Gastrocnemius medialis (tissue), 4 donors: ENCODE data around the gene MYBPC3. TPM values are rescaled to one million over a fixed set of nuclear protein-coding genes. Genes with fewer than 3 reads are reported as not detected.

Source experiments
- ATAC-seq, 2 donors: fragments of 150-250 bp; one replicate each; pipeline ENCODE4 v1.9.1; 2016
- DNase-seq, 2 donors: peaks; one replicate each; pipeline ENCODE4 v3.0.0-alpha.2; 2019
- H3K27ac ChIP-seq, 4 donors: fragments of 200-600 bp; sonication (generic); 1 replicate in 1 of 4; 2 replicates in 3 of 4; pipeline ENCODE4 v1.5.1; 2016 to 2018; ENCODE audit warnings: mild to moderate bottlenecking in 2 of 4, moderate library complexity in 1 of 4
- H3K27me3 ChIP-seq, 3 donors: fragments of 200-600 bp; sonication (generic) in 2 of 3; 1 replicate in 1 of 3; 2 replicates in 2 of 3; pipeline versions ENCODE4 v1.5.1 to v1.6.0; 2016 to 2019; ENCODE audit warnings: mild to moderate bottlenecking in 1 of 3, moderate library complexity in 1 of 3
- H3K36me3 ChIP-seq, 2 donors: fragments of 200-600 bp; sonication (generic) in 1 of 2; one replicate each; pipeline ENCODE4 v1.5.1; 2017 to 2018
- H3K4me1 ChIP-seq, 2 donors: fragments of 200-600 bp; sonication (generic) in 1 of 2; one replicate each; pipeline ENCODE4 v1.5.1; 2016 to 2017; ENCODE audit warnings: mild to moderate bottlenecking in 2 of 2
- H3K4me3 ChIP-seq, 4 donors: fragments of 200-600 bp; sonication (generic) in 3 of 4; 1 replicate in 1 of 4; 2 replicates in 3 of 4; pipeline ENCODE4 v1.5.1; 2016 to 2019; ENCODE audit warnings: mild to moderate bottlenecking in 2 of 4
- H3K9me3 ChIP-seq, 3 donors: fragments of 200-600 bp; sonication (generic) in 2 of 3; 1 replicate in 1 of 3; 2 replicates in 2 of 3; pipeline ENCODE4 v1.5.1; 2016 to 2019
- CTCF ChIP-seq, 5 experiments: fragments of 450-650 bp in 3 of 5; fragments of 200-600 bp in 2 of 5; sonication (generic) in 2 of 5; IDR thresholded peaks in 4 of 5; conservative IDR thresholded peaks in 1 of 5; 1 replicate in 4 of 5; 2 replicates in 1 of 5; pipeline ENCODE4 v1.5.1; 2016 to 2019; ENCODE audit warnings: antibody characterized with exemption in 5 of 5, mild to moderate bottlenecking in 3 of 5, moderate library complexity in 3 of 5
- POLR2A ChIP-seq, 2 donors: fragments of 450-650 bp; IDR thresholded peaks; one replicate each; pipeline ENCODE4 v1.6.1; 2017; ENCODE audit warnings: antibody characterized with exemption in 2 of 2, mild to moderate bottlenecking in 2 of 2, moderate library complexity in 2 of 2
- in situ Hi-C, 4 donors: fragments of 200-750 bp; cut with MboI; loops; one replicate each; pipeline versions ENCODE4 v1.15.0 to v1.8.0; 2017; ENCODE audit warnings: low sequenced_read_pairs in 4 of 4
- intact Hi-C: fragments of 100-400 bp; cut with DNase I; formaldehyde crosslinking; loops from one replicate; pipeline ENCODE4 v1.15.1; 2023; ENCODE audit warnings: low total_unique reads
- total RNA-seq, 4 donors: library from RNA; depleted of rRNA; stranded (reverse); fragments of >200 nt; gene quantifications; one replicate each; pipeline versions ENCODE4 v1.1.0 to v1.2.3, GENCODE V29; 2016

MYBPC3 gene
- total RNA-seq, 4 donors from 2014 or later, result 0.07 TPM; not detected in 3

GRCh38 chr11:47394050-47394321 is 41.5 kb upstream of the MYBPC3 start:
- DNase-seq (no peak), ATAC-seq (no peak)
- no peaks in the 10 kb centered on the region for H3K36me3 ChIP-seq
- no peak overlapping the region for H3K4me3 ChIP-seq
- TF ChIP-seq CTCF (IDR thresholded peaks at IDR 0.05 in 4 of 5, conservative IDR thresholded peaks at IDR 0.05 in 1 of 5), result no peak
- no peak for TF ChIP-seq POLR2A (IDR thresholded peaks at IDR 0.05)
- H3K9me3 ChIP-seq, result no peaks in the 10 kb centered on the region
- H3K4me1 ChIP-seq, result peaks cover 6 to 22% of the 10 kb centered on the region in 2 donors
- intact Hi-C loops, result no loop called here
- H3K27ac ChIP-seq, result peak overlapping the region in 3 of 4 donors; percentile 78 to 82 (median 82)
- no peaks in the 10 kb centered on the region for H3K27me3 ChIP-seq
- in situ Hi-C loops, result no loop called here

- intact Hi-C loops (no loop called here), in situ Hi-C loops (no loop called here)
- Histone ChIP-seq H3K27me3 (no peaks in the 10 kb centered on the region), H3K9me3 (no peaks in the 10 kb centered on the region), H3K4me1 (peaks cover 6 to 22% of the 10 kb centered on the region in 2 donors), H3K36me3 (no peaks in the 10 kb centered on the region), H3K4me3 (peak overlapping the region in 1 of 4 donors; percentile 7), H3K27ac (peak overlapping the region; percentile 49 to 82 (median 80))
- no peak for TF ChIP-seq CTCF (IDR thresholded peaks at IDR 0.05 in 4 of 5, conservative IDR thresholded peaks at IDR 0.05 in 1 of 5)
- no peak for TF ChIP-seq POLR2A (IDR thresholded peaks at IDR 0.05)
- DNase-seq, result peak; percentile 57 to 77
- ATAC-seq, result peak; percentile 89 to 92
These were observed 40.9 kb upstream of the MYBPC3 start for GRCh38 chr11:47393163-47394049.

- DNase-seq, result no peak
- Histone ChIP-seq H3K27me3 (no peaks in the 10 kb centered on the region), H3K36me3 (no peaks in the 10 kb centered on the region), H3K4me1 (peaks cover 6 to 22% of the 10 kb centered on the region in 2 donors), H3K9me3 (no peaks in the 10 kb centered on the region), H3K27ac (peak overlapping the region in 3 of 4 donors; percentile 78 to 82 (median 82)), H3K4me3 (no peak overlapping the region)
- intact Hi-C loops (no loop called here), in situ Hi-C loops (no loop called here)
- ATAC-seq, result no peak
- no peak for TF ChIP-seq POLR2A (IDR thresholded peaks at IDR 0.05)
- TF ChIP-seq CTCF (IDR thresholded peaks at IDR 0.05 in 4 of 5, conservative IDR thresholded peaks at IDR 0.05 in 1 of 5), result no peak
These were observed 40.2 kb upstream of the MYBPC3 start for GRCh38 chr11:47392546-47393162.

GRCh38 chr11:47391711-47392432 is 39.4 kb upstream of the MYBPC3 start:
- H3K27ac ChIP-seq, result peak overlapping the region in 2 of 4 donors; percentile 20 to 82
- no peaks in the 10 kb centered on the region for H3K36me3 ChIP-seq
- intact Hi-C loops, result no loop called here
- H3K27me3 ChIP-seq, result no peaks in the 10 kb centered on the region
- in situ Hi-C loops, result no loop called here
- TF ChIP-seq CTCF (IDR thresholded peaks at IDR 0.05 in 4 of 5, conservative IDR thresholded peaks at IDR 0.05 in 1 of 5) (no peak), POLR2A (IDR thresholded peaks at IDR 0.05) (no peak)
- ATAC-seq, result no peak
- DNase-seq, result no peak
- peaks cover 6 to 22% of the 10 kb centered on the region in 2 donors for H3K4me1 ChIP-seq
- H3K9me3 ChIP-seq, result no peaks in the 10 kb centered on the region
- H3K4me3 ChIP-seq, result no peak overlapping the region
